ENCODE data around the gene CYP3A5.
"Not testable (repeated sequence)": the region's sequence is repeated elsewhere in the genome, so short reads cannot be mapped to it uniquely, and the experiment has no call there.

The CYP3A5 gene

GRCh38 chr7:99685129-99685758 is 5.4 kb upstream of the CYP3A5 start:
- no peak for DNase-seq

- no peak for DNase-seq
These were observed 780 bp downstream of the CYP3A5 start for GRCh38 chr7:99679032-99679399.

- no peak for DNase-seq
These were observed 2.1 kb downstream of the CYP3A5 start for GRCh38 chr7:99677648-99678045.

GRCh38 chr7:99677013-99677647 is 2.7 kb downstream of the CYP3A5 start:
- DNase-seq: no peak

GRCh38 chr7:99674995-99675742 is 4.6 kb downstream of the CYP3A5 start:
- DNase-seq: no peak

- no peak for DNase-seq
These were observed 7.2 kb downstream of the CYP3A5 start for GRCh38 chr7:99672573-99672972.

GRCh38 chr7:99669782-99670181 is 10.0 kb downstream of the CYP3A5 start:
- DNase-seq: no peak

GRCh38 chr7:99668541-99668940 is 11.3 kb downstream of the CYP3A5 start:
- no peak for DNase-seq

- no peak for DNase-seq
These were observed 12.6 kb downstream of the CYP3A5 start for GRCh38 chr7:99667179-99667578.

GRCh38 chr7:99666013-99666395 is 13.8 kb downstream of the CYP3A5 start:
- DNase-seq: no peak

- DNase-seq: no peak
These were observed 14.3 kb downstream of the CYP3A5 start for GRCh38 chr7:99665312-99666012.

GRCh38 chr7:99657879-99658278 is 21.9 kb downstream of the CYP3A5 start:
- not testable (repeated sequence) for DNase-seq

- not testable (repeated sequence) for DNase-seq
These were observed 25.2 kb downstream of the CYP3A5 start for GRCh38 chr7:99654626-99655025.

- no peak for DNase-seq
These were observed 26.0 kb downstream of the CYP3A5 start for GRCh38 chr7:99653754-99654153.

GRCh38 chr7:99653269-99653668 is 26.5 kb downstream of the CYP3A5 start:
- DNase-seq: not testable (repeated sequence)

GRCh38 chr7:99652671-99653070 is 27.1 kb downstream of the CYP3A5 start:
- DNase-seq: no peak

GRCh38 chr7:99651290-99651689 is 28.5 kb downstream of the CYP3A5 start:
- DNase-seq: no peak

- DNase-seq: no peak
These were observed 31.0 kb downstream of the CYP3A5 start for GRCh38 chr7:99648843-99649242.

- DNase-seq: no peak
These were observed 34.2 kb downstream of the CYP3A5 start for GRCh38 chr7:99645590-99645989.

GRCh38 chr7:99644431-99644830 is 35.4 kb downstream of the CYP3A5 start:
- no peak for DNase-seq

GRCh38 chr7:99643464-99643863 is 36.3 kb downstream of the CYP3A5 start:
- no peak for DNase-seq

GRCh38 chr7:99642027-99642426 is 37.8 kb downstream of the CYP3A5 start:
- no peak for DNase-seq

GRCh38 chr7:99639267-99639666 is 40.5 kb downstream of the CYP3A5 start:
- no peak for DNase-seq

- DNase-seq: no peak
These were observed 41.1 kb downstream of the CYP3A5 start for GRCh38 chr7:99638731-99639130.
